MCF 10A (cell line): ENCODE results near the gene PSMD13. TPM values are rescaled to one million over a fixed set of nuclear protein-coding genes. Genes with fewer than 3 reads are reported as not detected.
A peak's percentile ranks its signal among the peaks of the same experiment; 100 is the strongest.

Source experiments
- BruUV-seq: library from RNA; stranded (reverse); fragments of 400-500 nt; replicated peaks from 2 replicates; lab custom pipeline; 2021; lab: Mats Ljungman, UMichigan
- CTCF ChIA-PET: fragments of 300-600 bp; sonication (Branson Sonifier 250); formaldehyde crosslinking; extraction: SDS; loops from one replicate; lab custom pipeline; 2021; ENCODE audit warnings: antibody characterized with exemption, inconsistent platforms; lab: Yijun Ruan, JAX
- POLR2A ChIA-PET: fragments of 300-600, 350-650 bp; sonication (Branson Sonifier 250); formaldehyde crosslinking; extraction: SDS; loops from one replicate; lab custom pipeline; 2020; ENCODE audit warnings: antibody characterized with exemption, inconsistent platforms; lab: Yijun Ruan, JAX
- DNase-seq: peaks from one replicate; pipeline ENCODE4 v3.0.0-alpha.2; 2018; ENCODE audit not compliant: unreplicated experiment
- H3K27ac Mint-ChIP-seq: one replicate; pipeline ENCODE4 v1.8.0; 2022; ENCODE audit warnings: mild to moderate bottlenecking, low read depth, mixed read lengths; ENCODE audit not compliant: unreplicated experiment
- H3K27me3 Mint-ChIP-seq: one replicate; pipeline ENCODE4 v1.8.0; 2022; ENCODE audit warnings: mixed read lengths; ENCODE audit not compliant: insufficient read depth, unreplicated experiment
- H3K36me3 Mint-ChIP-seq: one replicate; pipeline ENCODE4 v1.8.0; 2022; ENCODE audit warnings: mild to moderate bottlenecking, moderate library complexity, mixed read lengths; ENCODE audit not compliant: insufficient read depth, unreplicated experiment
- H3K4me1 Mint-ChIP-seq: one replicate; pipeline ENCODE4 v1.8.0; 2022; ENCODE audit warnings: mixed read lengths; ENCODE audit not compliant: insufficient read depth, unreplicated experiment
- H3K4me3 Mint-ChIP-seq: one replicate; pipeline ENCODE4 v1.8.0; 2022; ENCODE audit warnings: mild to moderate bottlenecking, moderate library complexity, mixed read lengths; ENCODE audit not compliant: unreplicated experiment
- H3K9me3 Mint-ChIP-seq: one replicate; pipeline ENCODE4 v1.8.0; 2022; ENCODE audit warnings: mixed read lengths; ENCODE audit not compliant: unreplicated experiment
- CTCF ChIP-seq: fragments of 200-600 bp; IDR thresholded peaks from one replicate; pipeline ENCODE4 v1.8.0; 2022; ENCODE audit warnings: antibody characterized with exemption, mild to moderate bottlenecking; ENCODE audit not compliant: unreplicated experiment
- intact Hi-C: fragments of 100-400 bp; cut with micrococcal nuclease; formaldehyde crosslinking; loops from 2 replicates; pipeline ENCODE4 v1.14.1; 2022
- total RNA-seq: library from RNA; stranded (reverse); gene quantifications from 2 replicates; pipeline ENCODE4 v1.2.3, GENCODE V29; 2022

The PSMD13 gene
- total RNA-seq, 1 experiment from 2014 or later = 103 TPM

GRCh38 chr11:252666-253065 lies 15.9 kb downstream of the PSMD13 start:
- ChIA-PET POLR2A (interaction anchor here (2.8 kb wide), 1 partner anchor 15 kb away, joined by 12 read pairs; the partner anchor contains the start of gene PSMD13), CTCF (interaction anchor here (0.9 to 1.4 kb wide), 4 partner anchors 15 to 112 kb away, joined by 3 to 4 read pairs (median 4); no protein-coding TSS in a partner anchor)
- no peak for DNase-seq
- TSS peak; percentile 71 for BruUV-seq
- no peak for TF ChIP-seq CTCF
- H3K4me1 Mint-ChIP-seq = no peaks in the 10 kb centered on the region
- intact Hi-C loops = loop anchor here (5.0 kb wide), 1 partner anchor 55 kb away; the partner anchor contains the start of gene IFITM2
- H3K36me3 Mint-ChIP-seq = peaks cover 62% of the 10 kb centered on the region
- H3K27me3 Mint-ChIP-seq = peaks cover 11% of the 10 kb centered on the region
- no peak overlapping the region for H3K4me3 Mint-ChIP-seq
- H3K9me3 Mint-ChIP-seq = no peaks in the 10 kb centered on the region
- no peak overlapping the region for H3K27ac Mint-ChIP-seq

GRCh38 chr11:253160-253885 lies 16.5 kb downstream of the PSMD13 start:
- Mint-ChIP-seq H3K4me1 (no peaks in the 10 kb centered on the region), H3K27ac (no peak overlapping the region), H3K36me3 (peaks cover 55% of the 10 kb centered on the region), H3K9me3 (no peaks in the 10 kb centered on the region), H3K27me3 (peaks cover 11% of the 10 kb centered on the region), H3K4me3 (no peak overlapping the region)
- ChIA-PET CTCF (interaction anchor here (1.0 to 1.4 kb wide), 3 partner anchors 16 to 112 kb away, joined by 3 to 4 read pairs (median 4); no protein-coding TSS in a partner anchor), POLR2A (interaction anchor here (0.7 to 2.8 kb wide), 2 partner anchors 16 kb away, joined by 4 to 12 read pairs; partner anchors contain the start of gene PSMD13)
- no peak for DNase-seq
- TF ChIP-seq CTCF = no peak
- intact Hi-C loops = loop anchor here (5.0 kb wide), 1 partner anchor 54 kb away; the partner anchor contains the start of gene IFITM2
- BruUV-seq = no TSS peak

GRCh38 chr11:253886-254270 lies 17.1 kb downstream of the PSMD13 start:
- no peaks in the 10 kb centered on the region for H3K4me1 Mint-ChIP-seq
- intact Hi-C loops = loop anchor here (5.0 kb wide), 1 partner anchor 53 kb away; the partner anchor contains the start of gene IFITM2
- no peak overlapping the region for H3K27ac Mint-ChIP-seq
- POLR2A ChIA-PET = interaction anchor here (0.7 kb wide), 1 partner anchor 16 kb away, joined by 4 read pairs; no protein-coding TSS in a partner anchor
- no TSS peak for BruUV-seq
- H3K27me3 Mint-ChIP-seq = peaks cover 11% of the 10 kb centered on the region
- CTCF ChIA-PET = interaction anchor here (0.5 to 1.4 kb wide), 3 partner anchors 16 to 423 kb away, joined by 3 to 4 read pairs (median 3); no protein-coding TSS in a partner anchor
- DNase-seq = no peak
- H3K4me3 Mint-ChIP-seq = no peak overlapping the region
- H3K36me3 Mint-ChIP-seq = peaks cover 50% of the 10 kb centered on the region
- no peak for TF ChIP-seq CTCF
- H3K9me3 Mint-ChIP-seq = no peaks in the 10 kb centered on the region

GRCh38 chr11:255176-255575 lies 18.4 kb downstream of the PSMD13 start:
- no peaks in the 10 kb centered on the region for H3K4me1 Mint-ChIP-seq
- no peaks in the 10 kb centered on the region for H3K9me3 Mint-ChIP-seq
- H3K36me3 Mint-ChIP-seq = peaks cover 38% of the 10 kb centered on the region
- H3K4me3 Mint-ChIP-seq = no peak overlapping the region
- POLR2A ChIA-PET = no interaction called here
- peaks cover 11% of the 10 kb centered on the region for H3K27me3 Mint-ChIP-seq
- H3K27ac Mint-ChIP-seq = no peak overlapping the region
- peak; percentile 21 for DNase-seq
- CTCF ChIA-PET = interaction anchor here (0.6 kb wide), 1 partner anchor 53 kb away, joined by 3 read pairs; the partner anchor contains the start of gene IFITM2
- BruUV-seq = no TSS peak
- intact Hi-C loops = no loop called here
- no peak for TF ChIP-seq CTCF
